Neural cell (in vitro differentiated cells): Measurements from ENCODE around the gene AHCYL1. TPM values are rescaled to one million over a fixed set of nuclear protein-coding genes. Genes with fewer than 3 reads are reported as not detected.

Experiments
- H2AFZ ChIP-seq: fragments of 200-600, 300-800 bp; sonication (generic), shearing (Covaris generic); 2 replicates; pipeline ENCODE4 v1.6.0; 2014; ENCODE audit warnings: low read depth, mild to moderate bottlenecking, antibody characterized with exemption, low read length, moderate library complexity
- H3F3A ChIP-seq: fragments of 200-600 bp; shearing (Covaris generic); 2 replicates; pipeline ENCODE4 v1.6.1; 2016; ENCODE audit warnings: mild to moderate bottlenecking, moderate library complexity, mixed read lengths, antibody characterized with exemption, low read length; ENCODE audit not compliant: insufficient read depth, poor library complexity, severe bottlenecking
- H3K27ac ChIP-seq: fragments of 200-600, 300-800 bp; sonication (generic), shearing (Covaris generic); 2 replicates; pipeline ENCODE4 v1.5.1; 2014; ENCODE audit warnings: mild to moderate bottlenecking, low read length, moderate library complexity
- H3K27me3 ChIP-seq: fragments of 300-800, 200-600 bp; sonication (generic), shearing (Covaris generic); 2 replicates; pipeline ENCODE4 v1.6.0; 2014; ENCODE audit warnings: mild to moderate bottlenecking, low read depth, low read length, moderate library complexity; ENCODE audit not compliant: insufficient read depth
- H3K36me3 ChIP-seq: fragments of 300-800, 200-600 bp; sonication (generic), shearing (Covaris generic); 2 replicates; pipeline ENCODE4 v1.5.1; 2014; ENCODE audit warnings: mild to moderate bottlenecking, antibody characterized with exemption, low read length, moderate library complexity; ENCODE audit not compliant: insufficient read depth
- H3K4me2 ChIP-seq: fragments of 300-800, 200-600 bp; sonication (generic), shearing (Covaris generic); 2 replicates; pipeline ENCODE4 v1.6.0; 2014; ENCODE audit warnings: mild to moderate bottlenecking, low read length
- H3K4me3 ChIP-seq: fragments of 300-800, 200-600 bp; sonication (generic), shearing (Covaris generic); 2 replicates; pipeline ENCODE4 v1.5.1; 2014; ENCODE audit warnings: mild to moderate bottlenecking, low read length, moderate library complexity
- H3K79me2 ChIP-seq: fragments of 200-600 bp; shearing (Covaris generic); replicated peaks from 2 replicates; pipeline ENCODE4 v1.6.0; 2014; ENCODE audit warnings: mild to moderate bottlenecking, low read length, moderate library complexity; ENCODE audit not compliant: insufficient read depth
- H3K9ac ChIP-seq: fragments of 300-800, 200-600 bp; sonication (generic), shearing (Covaris generic); 2 replicates; pipeline ENCODE4 v1.6.1; 2016; ENCODE audit warnings: mild to moderate bottlenecking, low read length, mixed read lengths
- H3K9me2 ChIP-seq: fragments of 200-600 bp; shearing (Covaris generic); 2 replicates; pipeline ENCODE4 v1.6.1; 2016; ENCODE audit warnings: mild to moderate bottlenecking, low read length, mixed read lengths; ENCODE audit not compliant: insufficient read depth
- H3K9me3 ChIP-seq: fragments of 200-600, 300-800 bp; sonication (generic), shearing (Covaris generic); 2 replicates; pipeline ENCODE4 v1.6.1; 2016; ENCODE audit warnings: mild to moderate bottlenecking, mixed run types, low read length, moderate library complexity, mixed read lengths
- H4K20me1 ChIP-seq: fragments of 200-600 bp; shearing (Covaris generic); 2 replicates; pipeline ENCODE4 v1.6.1; 2016; ENCODE audit warnings: mild to moderate bottlenecking, mixed run types; ENCODE audit not compliant: insufficient read depth
- EP300 ChIP-seq: fragments of 450-650 bp; conservative IDR thresholded peaks from 2 replicates; pipeline ENCODE4 v1.6.1; 2014; ENCODE audit warnings: antibody characterized with exemption, mild to moderate bottlenecking, moderate library complexity; ENCODE audit not compliant: poor library complexity, severe bottlenecking
- EZH2 ChIP-seq: fragments of 200-600, 300-800 bp; shearing (Covaris generic), sonication (generic); IDR thresholded peaks from 2 replicates; pipeline ENCODE4 v1.6.1; 2014; ENCODE audit warnings: antibody characterized with exemption, low read length, borderline replicate concordance, mild to moderate bottlenecking; ENCODE audit not compliant: insufficient read depth, poor library complexity, severe bottlenecking
- MXI1 ChIP-seq: fragments of 450-650 bp; conservative IDR thresholded peaks from 2 replicates; pipeline ENCODE4 v1.6.1; 2014; ENCODE audit warnings: antibody characterized with exemption, mild to moderate bottlenecking; ENCODE audit not compliant: poor library complexity, severe bottlenecking
- POLR2AphosphoS5 ChIP-seq: IDR thresholded peaks from 2 replicates; pipeline ENCODE4 v1.6.1; 2012
- RAD21 ChIP-seq: fragments of 450-650 bp; conservative IDR thresholded peaks from 2 replicates; pipeline ENCODE4 v1.6.1; 2014; ENCODE audit warnings: antibody characterized with exemption, mild to moderate bottlenecking, moderate library complexity
- SMC3 ChIP-seq: fragments of 450-650 bp; conservative IDR thresholded peaks from 2 replicates; pipeline ENCODE4 v1.6.1; 2014; ENCODE audit warnings: antibody characterized with exemption, mild to moderate bottlenecking, moderate library complexity; ENCODE audit not compliant: poor library complexity
- TAF1 ChIP-seq: IDR thresholded peaks from 2 replicates; pipeline ENCODE4 v1.6.1; 2012; ENCODE audit warnings: low read depth
- polyA plus RNA-seq: library from polyadenylated mRNA; depleted of rRNA; stranded (reverse); fragments of >200 nt; gene quantifications from 2 replicates; pipeline ENCODE4 v1.2.3, GENCODE V29; 2014
- TF ChIP-seq, protein P1 (sequence below): IDR thresholded peaks from 2 replicates; pipeline ENCODE4 v1.6.1; 2012; ENCODE audit warnings: borderline replicate concordance
- TF ChIP-seq, protein P2 (sequence below): fragments of 450-650 bp; IDR thresholded peaks from 2 replicates; pipeline ENCODE4 v1.5.1; 2014; ENCODE audit warnings: antibody characterized with exemption, mild to moderate bottlenecking, moderate library complexity; ENCODE audit not compliant: poor library complexity, severe bottlenecking

The AHCYL1 gene
- polyA plus RNA-seq, 1 donor from 2014 or later, result 48.7 TPM

DNA sequence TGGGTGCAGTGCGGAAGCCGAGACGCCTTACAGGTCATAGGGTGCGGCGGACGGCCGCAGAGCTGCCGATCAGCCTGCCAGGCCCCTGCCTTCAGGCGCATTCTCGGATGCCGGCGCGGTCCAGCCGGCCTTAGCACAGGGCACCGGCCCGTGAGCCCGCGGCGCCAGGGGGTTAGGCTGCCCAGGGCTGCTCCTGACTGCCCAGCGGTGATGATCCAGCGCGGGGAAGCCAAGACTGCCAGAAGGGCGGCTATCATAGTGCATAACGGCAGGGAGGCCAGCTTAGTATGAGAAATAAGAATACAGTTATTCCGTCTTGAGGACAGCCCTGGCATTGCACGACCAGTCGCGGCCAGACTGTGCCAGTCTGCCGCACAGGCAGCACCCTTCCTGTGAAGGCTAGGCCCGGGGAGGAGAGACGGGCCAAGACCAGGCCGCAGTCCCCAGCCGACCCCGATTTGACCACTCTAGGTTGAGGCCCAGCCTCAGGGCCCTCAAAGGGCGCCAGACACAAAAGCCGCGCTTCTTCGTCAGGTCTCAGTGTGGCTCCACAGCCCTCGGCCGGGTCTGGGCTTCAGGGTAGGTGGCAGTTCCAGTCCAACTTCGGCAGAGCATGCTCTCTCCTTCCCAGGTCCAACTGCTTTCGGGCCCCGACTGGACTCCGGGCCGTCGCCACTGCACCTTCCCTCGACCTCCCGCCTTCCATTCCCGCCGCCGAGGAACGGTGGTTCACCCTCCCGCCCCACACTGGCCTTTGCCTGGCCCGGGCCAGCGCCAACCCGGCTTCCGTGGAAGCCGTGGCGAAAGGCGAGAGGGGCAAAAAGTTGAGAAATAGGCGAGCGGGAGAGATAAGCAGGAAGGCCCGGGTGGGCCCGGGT is 85.1 kb downstream of the AHCYL1 start:
- no peak overlapping the region for H3K9ac ChIP-seq
- no peak overlapping the region for H3K4me3 ChIP-seq
- H3K4me2 ChIP-seq, result no peak overlapping the region
- no peak overlapping the region for H2AFZ ChIP-seq
- TF ChIP-seq SMC3, result no peak
- peak; percentile 55 for TF ChIP-seq EZH2
- H3K79me2 ChIP-seq, result no peaks in the 10 kb centered on the region
- H3K27me3 ChIP-seq, result peaks cover 91% of the 10 kb centered on the region
- H3K27ac ChIP-seq, result no peak overlapping the region
- H4K20me1 ChIP-seq, result no peaks in the 10 kb centered on the region
- no peaks in the 10 kb centered on the region for H3F3A ChIP-seq
- H3K36me3 ChIP-seq, result no peaks in the 10 kb centered on the region
- H3K9me3 ChIP-seq, result no peaks in the 10 kb centered on the region
- no peaks in the 10 kb centered on the region for H3K9me2 ChIP-seq

DNA sequence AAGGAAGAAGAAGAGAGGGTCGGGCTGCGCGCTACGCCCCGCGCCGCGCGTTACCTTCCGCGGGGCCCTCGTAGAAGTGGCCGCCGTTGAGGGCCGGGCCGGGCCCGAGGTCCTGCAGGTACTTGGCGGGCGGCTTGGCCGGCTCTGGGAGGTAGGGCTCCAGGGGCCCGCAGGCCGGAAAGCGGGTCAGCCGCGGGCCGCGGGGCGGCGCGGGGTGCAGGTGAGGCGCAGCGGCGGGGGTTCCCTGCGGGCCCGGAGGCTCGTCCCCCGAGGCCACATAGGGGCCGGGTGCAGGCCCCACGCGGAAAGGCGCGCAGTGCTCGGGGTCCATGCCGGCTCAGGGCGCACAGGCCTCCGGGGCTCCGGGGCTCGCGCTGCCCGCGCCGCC is 85.7 kb downstream of the AHCYL1 start:
- no peaks in the 10 kb centered on the region for H3K36me3 ChIP-seq
- H3F3A ChIP-seq, result no peaks in the 10 kb centered on the region
- no peak overlapping the region for H3K4me3 ChIP-seq
- no peak overlapping the region for H3K27ac ChIP-seq
- no peak overlapping the region for H2AFZ ChIP-seq
- no peak overlapping the region for H3K4me2 ChIP-seq
- H3K79me2 ChIP-seq, result no peaks in the 10 kb centered on the region
- no peaks in the 10 kb centered on the region for H3K9me2 ChIP-seq
- no peak for TF ChIP-seq MXI1
- no peak for TF ChIP-seq RAD21
- TF ChIP-seq TAF1, result no peak
- TF ChIP-seq, protein P1, sequence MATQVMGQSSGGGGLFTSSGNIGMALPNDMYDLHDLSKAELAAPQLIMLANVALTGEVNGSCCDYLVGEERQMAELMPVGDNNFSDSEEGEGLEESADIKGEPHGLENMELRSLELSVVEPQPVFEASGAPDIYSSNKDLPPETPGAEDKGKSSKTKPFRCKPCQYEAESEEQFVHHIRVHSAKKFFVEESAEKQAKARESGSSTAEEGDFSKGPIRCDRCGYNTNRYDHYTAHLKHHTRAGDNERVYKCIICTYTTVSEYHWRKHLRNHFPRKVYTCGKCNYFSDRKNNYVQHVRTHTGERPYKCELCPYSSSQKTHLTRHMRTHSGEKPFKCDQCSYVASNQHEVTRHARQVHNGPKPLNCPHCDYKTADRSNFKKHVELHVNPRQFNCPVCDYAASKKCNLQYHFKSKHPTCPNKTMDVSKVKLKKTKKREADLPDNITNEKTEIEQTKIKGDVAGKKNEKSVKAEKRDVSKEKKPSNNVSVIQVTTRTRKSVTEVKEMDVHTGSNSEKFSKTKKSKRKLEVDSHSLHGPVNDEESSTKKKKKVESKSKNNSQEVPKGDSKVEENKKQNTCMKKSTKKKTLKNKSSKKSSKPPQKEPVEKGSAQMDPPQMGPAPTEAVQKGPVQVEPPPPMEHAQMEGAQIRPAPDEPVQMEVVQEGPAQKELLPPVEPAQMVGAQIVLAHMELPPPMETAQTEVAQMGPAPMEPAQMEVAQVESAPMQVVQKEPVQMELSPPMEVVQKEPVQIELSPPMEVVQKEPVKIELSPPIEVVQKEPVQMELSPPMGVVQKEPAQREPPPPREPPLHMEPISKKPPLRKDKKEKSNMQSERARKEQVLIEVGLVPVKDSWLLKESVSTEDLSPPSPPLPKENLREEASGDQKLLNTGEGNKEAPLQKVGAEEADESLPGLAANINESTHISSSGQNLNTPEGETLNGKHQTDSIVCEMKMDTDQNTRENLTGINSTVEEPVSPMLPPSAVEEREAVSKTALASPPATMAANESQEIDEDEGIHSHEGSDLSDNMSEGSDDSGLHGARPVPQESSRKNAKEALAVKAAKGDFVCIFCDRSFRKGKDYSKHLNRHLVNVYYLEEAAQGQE, result no peak
- TF ChIP-seq POLR2AphosphoS5, result no peak
- no peak for TF ChIP-seq EP300
- no peak for TF ChIP-seq SMC3
- TF ChIP-seq, protein P2, sequence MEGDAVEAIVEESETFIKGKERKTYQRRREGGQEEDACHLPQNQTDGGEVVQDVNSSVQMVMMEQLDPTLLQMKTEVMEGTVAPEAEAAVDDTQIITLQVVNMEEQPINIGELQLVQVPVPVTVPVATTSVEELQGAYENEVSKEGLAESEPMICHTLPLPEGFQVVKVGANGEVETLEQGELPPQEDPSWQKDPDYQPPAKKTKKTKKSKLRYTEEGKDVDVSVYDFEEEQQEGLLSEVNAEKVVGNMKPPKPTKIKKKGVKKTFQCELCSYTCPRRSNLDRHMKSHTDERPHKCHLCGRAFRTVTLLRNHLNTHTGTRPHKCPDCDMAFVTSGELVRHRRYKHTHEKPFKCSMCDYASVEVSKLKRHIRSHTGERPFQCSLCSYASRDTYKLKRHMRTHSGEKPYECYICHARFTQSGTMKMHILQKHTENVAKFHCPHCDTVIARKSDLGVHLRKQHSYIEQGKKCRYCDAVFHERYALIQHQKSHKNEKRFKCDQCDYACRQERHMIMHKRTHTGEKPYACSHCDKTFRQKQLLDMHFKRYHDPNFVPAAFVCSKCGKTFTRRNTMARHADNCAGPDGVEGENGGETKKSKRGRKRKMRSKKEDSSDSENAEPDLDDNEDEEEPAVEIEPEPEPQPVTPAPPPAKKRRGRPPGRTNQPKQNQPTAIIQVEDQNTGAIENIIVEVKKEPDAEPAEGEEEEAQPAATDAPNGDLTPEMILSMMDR, result no peak
- no peak for TF ChIP-seq EZH2
- H4K20me1 ChIP-seq, result no peaks in the 10 kb centered on the region
- no peak overlapping the region for H3K9ac ChIP-seq
- no peaks in the 10 kb centered on the region for H3K9me3 ChIP-seq
- peaks cover 94% of the 10 kb centered on the region for H3K27me3 ChIP-seq
